Measurements from ENCODE around the gene MPRIP. TPM values are rescaled to one million over a fixed set of nuclear protein-coding genes. Genes with fewer than 3 reads are reported as not detected.
A peak's percentile ranks its signal among the peaks of the same experiment; 100 is the strongest.

MPRIP gene
- total RNA-seq, 1 experiment from 2014 or later = 140 TPM

- POLR2A ChIA-PET = no interaction called here
- ATAC-seq (no peak), DNase-seq (ENCODE audit: low spot score) (no peak)
- Mint-ChIP-seq H3K4me1 (no peaks in the 10 kb centered on the region), H3K27ac (no peak overlapping the region), H3K36me3 (peaks cover 52% of the 10 kb centered on the region), H3K4me3 (no peak overlapping the region), H3K9me3 (no peaks in the 10 kb centered on the region), H3K27me3 (ENCODE audit: low read depth) (no peaks in the 10 kb centered on the region)
- CTCF ChIA-PET = no interaction called here
- TF ChIP-seq CTCF (IDR thresholded peaks at IDR 0.05) (peak; percentile 25; the same call in 1 of the 2 replicates), ZNF425 (CRISPR knock-in tag; conservative IDR thresholded peaks at IDR 0.05) (no peak)
Observed at GRCh38 chr17:17216776-17217175, 174.5 kb downstream of the MPRIP start.

- Mint-ChIP-seq H3K9me3 (no peaks in the 10 kb centered on the region), H3K4me3 (no peak overlapping the region), H3K4me1 (no peaks in the 10 kb centered on the region), H3K27me3 (ENCODE audit: low read depth) (no peaks in the 10 kb centered on the region), H3K27ac (no peak overlapping the region), H3K36me3 (peaks cover 56% of the 10 kb centered on the region)
- ATAC-seq = no peak
- ChIA-PET CTCF (no interaction called here), POLR2A (no interaction called here)
- no peak for DNase-seq (ENCODE audit: low spot score)
- TF ChIP-seq USF2 (CRISPR knock-in tag; IDR thresholded peaks at IDR 0.05) (no peak), PREB (CRISPR knock-in tag; IDR thresholded peaks at IDR 0.05; ENCODE audit: borderline replicate concordance) (no peak), CREM (CRISPR knock-in tag; IDR thresholded peaks at IDR 0.05) (no peak), RORB (CRISPR knock-in tag; IDR thresholded peaks at IDR 0.05) (no peak), ZBTB21 (CRISPR knock-in tag; IDR thresholded peaks at IDR 0.05; ENCODE audit: borderline replicate concordance) (no peak), TP53 (CRISPR knock-in tag; IDR thresholded peaks at IDR 0.05) (no peak), ZNF317 (CRISPR knock-in tag; IDR thresholded peaks at IDR 0.05; ENCODE audit: borderline replicate concordance, low read depth) (no peak), PRRX2 (CRISPR knock-in tag; IDR thresholded peaks at IDR 0.05) (no peak), ZNF512 (CRISPR knock-in tag; IDR thresholded peaks at IDR 0.05; ENCODE audit: borderline replicate concordance) (no peak), ZNF219 (CRISPR knock-in tag; IDR thresholded peaks at IDR 0.05; ENCODE audit: borderline replicate concordance) (no peak), ZMAT4 (CRISPR knock-in tag; IDR thresholded peaks at IDR 0.05) (no peak), NR3C1 (CRISPR knock-in tag; conservative IDR thresholded peaks at IDR 0.05; ENCODE audit: low read depth) (no peak), ZNF423 (CRISPR knock-in tag; IDR thresholded peaks at IDR 0.05) (no peak), NR2C2 (CRISPR knock-in tag; IDR thresholded peaks at IDR 0.05) (no peak), ZNF532 (CRISPR knock-in tag; IDR thresholded peaks at IDR 0.05; ENCODE audit: borderline replicate concordance) (no peak), ZSCAN18 (CRISPR knock-in tag; IDR thresholded peaks at IDR 0.05) (no peak), ATF1 (CRISPR knock-in tag; IDR thresholded peaks at IDR 0.05) (no peak), ZBTB43 (CRISPR knock-in tag; IDR thresholded peaks at IDR 0.05) (no peak)
Observed at GRCh38 chr17:17217995-17218394, 175.7 kb downstream of the MPRIP start.
